WERI-Rb-1 (cell line): ENCODE measurements around the gene ARF5.
A peak's percentile ranks its signal among the peaks of the same experiment; 100 is the strongest.

Experiments
- DNase-seq: peaks from one replicate; pipeline ENCODE4 v3.0.0-alpha.2; 2020
- H3K27ac ChIP-seq: fragments of 250-450 bp; sonication (Bioruptor Pico); 2 replicates; pipeline ENCODE4 v1.5.1; 2020; ENCODE audit warnings: mild to moderate bottlenecking, moderate library complexity
- H3K27me3 ChIP-seq: fragments of 250-450 bp; sonication (Bioruptor Pico); 2 replicates; pipeline ENCODE4 v1.5.1; 2021; ENCODE audit warnings: mild to moderate bottlenecking, low read depth, moderate library complexity; ENCODE audit not compliant: insufficient read depth, severe bottlenecking
- H3K36me3 ChIP-seq: fragments of 250-450 bp; sonication (Bioruptor Pico); 2 replicates; pipeline ENCODE4 v1.5.1; 2020; ENCODE audit warnings: mild to moderate bottlenecking, moderate library complexity
- H3K4me3 ChIP-seq: 2 replicates; pipeline ENCODE4 v1.5.1; 2011; ENCODE audit warnings: low read depth, mild to moderate bottlenecking, control low read depth, low read length
- H3K9me3 ChIP-seq: fragments of 250-450 bp; sonication (Bioruptor Pico); 2 replicates; pipeline ENCODE4 v1.5.1; 2021; ENCODE audit warnings: mild to moderate bottlenecking, moderate library complexity; ENCODE audit not compliant: severe bottlenecking
- TF ChIP-seq, protein P1 (sequence below): IDR thresholded peaks from 2 replicates; pipeline ENCODE4 v1.5.1; 2011; ENCODE audit warnings: low read depth, mild to moderate bottlenecking, control low read depth, inconsistent platforms, low read length

Gene ARF5

GRCh38 chr7:127629268-127629854, 41.1 kb downstream of the ARF5 start:
- Histone ChIP-seq H3K9me3 (no peaks in the 10 kb centered on the region), H3K4me3 (no peak overlapping the region), H3K36me3 (no peaks in the 10 kb centered on the region), H3K27me3 (no peaks in the 10 kb centered on the region), H3K27ac (no peak overlapping the region)
- peak; percentile 75 for DNase-seq
- TF ChIP-seq, protein P1, sequence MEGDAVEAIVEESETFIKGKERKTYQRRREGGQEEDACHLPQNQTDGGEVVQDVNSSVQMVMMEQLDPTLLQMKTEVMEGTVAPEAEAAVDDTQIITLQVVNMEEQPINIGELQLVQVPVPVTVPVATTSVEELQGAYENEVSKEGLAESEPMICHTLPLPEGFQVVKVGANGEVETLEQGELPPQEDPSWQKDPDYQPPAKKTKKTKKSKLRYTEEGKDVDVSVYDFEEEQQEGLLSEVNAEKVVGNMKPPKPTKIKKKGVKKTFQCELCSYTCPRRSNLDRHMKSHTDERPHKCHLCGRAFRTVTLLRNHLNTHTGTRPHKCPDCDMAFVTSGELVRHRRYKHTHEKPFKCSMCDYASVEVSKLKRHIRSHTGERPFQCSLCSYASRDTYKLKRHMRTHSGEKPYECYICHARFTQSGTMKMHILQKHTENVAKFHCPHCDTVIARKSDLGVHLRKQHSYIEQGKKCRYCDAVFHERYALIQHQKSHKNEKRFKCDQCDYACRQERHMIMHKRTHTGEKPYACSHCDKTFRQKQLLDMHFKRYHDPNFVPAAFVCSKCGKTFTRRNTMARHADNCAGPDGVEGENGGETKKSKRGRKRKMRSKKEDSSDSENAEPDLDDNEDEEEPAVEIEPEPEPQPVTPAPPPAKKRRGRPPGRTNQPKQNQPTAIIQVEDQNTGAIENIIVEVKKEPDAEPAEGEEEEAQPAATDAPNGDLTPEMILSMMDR, result peak; percentile 90

- TF ChIP-seq, protein P1, result no peak
- DNase-seq, result no peak
- Histone ChIP-seq H3K9me3 (no peaks in the 10 kb centered on the region), H3K27ac (no peak overlapping the region), H3K36me3 (no peaks in the 10 kb centered on the region), H3K27me3 (no peaks in the 10 kb centered on the region), H3K4me3 (no peak overlapping the region)
Observed at GRCh38 chr7:127632276-127632910, 44.2 kb downstream of the ARF5 start.

GRCh38 chr7:127635659-127636285, 47.6 kb downstream of the ARF5 start:
- H3K4me3 ChIP-seq, result no peak overlapping the region
- H3K27ac ChIP-seq, result no peak overlapping the region
- TF ChIP-seq, protein P1, result no peak
- no peaks in the 10 kb centered on the region for H3K36me3 ChIP-seq
- no peak for DNase-seq
- no peaks in the 10 kb centered on the region for H3K27me3 ChIP-seq
- no peaks in the 10 kb centered on the region for H3K9me3 ChIP-seq

GRCh38 chr7:127638197-127638596, 50.0 kb downstream of the ARF5 start:
- Histone ChIP-seq H3K27me3 (no peaks in the 10 kb centered on the region), H3K9me3 (no peaks in the 10 kb centered on the region), H3K36me3 (no peaks in the 10 kb centered on the region), H3K27ac (no peak overlapping the region), H3K4me3 (no peak overlapping the region)
- no peak for DNase-seq
- TF ChIP-seq, protein P1, result no peak
